Gastroesophageal sphincter (tissue), 4 donors: ENCODE data around the gene WTAP. TPM values are rescaled to one million over a fixed set of nuclear protein-coding genes. Genes with fewer than 3 reads are reported as not detected.

Source experiments
- ATAC-seq: fragments of 150-250 bp; one replicate; pipeline ENCODE4 v1.9.1; 2016; ENCODE audit warnings: mild to moderate bottlenecking, moderate library complexity
- H3K27ac ChIP-seq, 4 donors: fragments of 200-600 bp; sonication (generic) in 3 of 4; 1 replicate in 3 of 4; 2 replicates in 1 of 4; pipeline ENCODE4 v1.5.1; 2016 to 2019
- H3K27me3 ChIP-seq: fragments of 200-600 bp; sonication (generic); one replicate; pipeline ENCODE4 v1.5.1; 2019
- H3K36me3 ChIP-seq, 2 donors: fragments of 200-600 bp; sonication (generic); one replicate each; pipeline ENCODE4 v1.5.1; 2019; ENCODE audit warnings: control low read depth in 1 of 2
- H3K4me1 ChIP-seq, 3 donors: fragments of 200-600 bp; sonication (generic); 1 replicate in 2 of 3; 2 replicates in 1 of 3; pipeline ENCODE4 v1.5.1; 2016 to 2019; ENCODE audit warnings: control low read depth in 2 of 3
- H3K4me3 ChIP-seq, 2 donors: fragments of 200-600 bp; sonication (generic); one replicate each; pipeline ENCODE4 v1.5.1; 2019; ENCODE audit warnings: mild to moderate bottlenecking in 1 of 2, moderate library complexity in 1 of 2
- H3K9me3 ChIP-seq, 3 donors: fragments of 200-600 bp; sonication (generic); one replicate each; pipeline ENCODE4 v1.5.1; 2017 to 2019; ENCODE audit warnings: control low read depth in 2 of 3
- EP300 ChIP-seq: sonication (generic); formaldehyde crosslinking; IDR thresholded peaks from one replicate; pipeline ENCODE4 v1.6.1; 2017; ENCODE audit warnings: antibody characterized with exemption, mild to moderate bottlenecking
- POLR2A ChIP-seq, 2 donors: fragments of 450-650 bp; IDR thresholded peaks; one replicate each; pipeline ENCODE4 v1.6.1; 2017; ENCODE audit warnings: antibody characterized with exemption in 2 of 2, mild to moderate bottlenecking in 2 of 2, moderate library complexity in 1 of 2
- POLR2AphosphoS5 ChIP-seq: sonication (generic); formaldehyde crosslinking; IDR thresholded peaks from one replicate; pipeline ENCODE4 v1.6.1; 2017; ENCODE audit warnings: antibody characterized with exemption
- WGBS, 2 donors: methylation state at CpG; one replicate each; pipeline ENCODE4 v1.1.5; 2018; ENCODE audit warnings: low coverage in 1 of 2; 5-methylcytosine and 5-hydroxymethylcytosine counted together
- total RNA-seq, 4 donors: library from RNA; depleted of rRNA; stranded (reverse); fragments of >200 nt; gene quantifications; one replicate each; pipeline ENCODE4 v1.1.0, GENCODE V29; 2016
- TF ChIP-seq, protein P1 (sequence below), 4 experiments: fragments of 200-600 bp in 2 of 4; fragments of 450-650 bp in 2 of 4; sonication (generic) in 1 of 4; IDR thresholded peaks; one replicate each; pipeline ENCODE4 v1.5.1; 2017 to 2019; ENCODE audit warnings: antibody characterized with exemption in 4 of 4, mild to moderate bottlenecking in 2 of 4, moderate library complexity in 2 of 4

The WTAP gene
- total RNA-seq, 4 donors from 2014 or later = 52.1 to 123 (median 79.9) TPM

DNA sequence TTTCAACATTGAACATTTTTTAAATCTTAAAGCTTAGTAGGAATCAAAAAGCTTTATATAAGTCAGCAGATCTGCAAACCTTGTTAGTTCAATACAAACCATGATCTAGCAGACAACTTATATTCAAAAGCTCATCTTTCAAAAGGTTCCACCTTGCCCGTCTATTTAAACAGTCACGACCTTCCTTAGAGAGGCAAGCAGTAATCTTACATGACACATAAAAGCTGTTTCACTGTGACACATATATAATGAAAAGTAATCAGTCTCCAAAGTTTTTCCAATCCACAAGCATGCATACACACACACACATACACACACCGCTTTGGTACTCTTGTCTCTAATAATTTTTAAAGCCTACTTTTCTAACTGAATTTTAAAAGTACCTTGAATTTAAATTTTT lies 47.2 kb upstream of the WTAP start:
- WGBS, 2 donors = 37 to 44% methylated on average over 3 of the region's 3 CpGs
- TF ChIP-seq POLR2AphosphoS5 (no peak), POLR2A (IDR thresholded peaks at IDR 0.05) (no peak), EP300 (no peak)
- TF ChIP-seq, protein P1, sequence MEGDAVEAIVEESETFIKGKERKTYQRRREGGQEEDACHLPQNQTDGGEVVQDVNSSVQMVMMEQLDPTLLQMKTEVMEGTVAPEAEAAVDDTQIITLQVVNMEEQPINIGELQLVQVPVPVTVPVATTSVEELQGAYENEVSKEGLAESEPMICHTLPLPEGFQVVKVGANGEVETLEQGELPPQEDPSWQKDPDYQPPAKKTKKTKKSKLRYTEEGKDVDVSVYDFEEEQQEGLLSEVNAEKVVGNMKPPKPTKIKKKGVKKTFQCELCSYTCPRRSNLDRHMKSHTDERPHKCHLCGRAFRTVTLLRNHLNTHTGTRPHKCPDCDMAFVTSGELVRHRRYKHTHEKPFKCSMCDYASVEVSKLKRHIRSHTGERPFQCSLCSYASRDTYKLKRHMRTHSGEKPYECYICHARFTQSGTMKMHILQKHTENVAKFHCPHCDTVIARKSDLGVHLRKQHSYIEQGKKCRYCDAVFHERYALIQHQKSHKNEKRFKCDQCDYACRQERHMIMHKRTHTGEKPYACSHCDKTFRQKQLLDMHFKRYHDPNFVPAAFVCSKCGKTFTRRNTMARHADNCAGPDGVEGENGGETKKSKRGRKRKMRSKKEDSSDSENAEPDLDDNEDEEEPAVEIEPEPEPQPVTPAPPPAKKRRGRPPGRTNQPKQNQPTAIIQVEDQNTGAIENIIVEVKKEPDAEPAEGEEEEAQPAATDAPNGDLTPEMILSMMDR (IDR thresholded peaks at IDR 0.05) = no peak
- Histone ChIP-seq H3K27ac (peak overlapping the region in 3 of 4 donors; percentile 46 to 61 (median 59)), H3K4me3 (no peak overlapping the region), H3K36me3 (peaks cover 4 to 69% of the 10 kb centered on the region in 2 donors), H3K4me1 (peaks cover 0 to 68% (median 2%) of the 10 kb centered on the region in 3 donors), H3K9me3 (no peaks in the 10 kb centered on the region), H3K27me3 (no peaks in the 10 kb centered on the region)
- ATAC-seq = no peak

DNA sequence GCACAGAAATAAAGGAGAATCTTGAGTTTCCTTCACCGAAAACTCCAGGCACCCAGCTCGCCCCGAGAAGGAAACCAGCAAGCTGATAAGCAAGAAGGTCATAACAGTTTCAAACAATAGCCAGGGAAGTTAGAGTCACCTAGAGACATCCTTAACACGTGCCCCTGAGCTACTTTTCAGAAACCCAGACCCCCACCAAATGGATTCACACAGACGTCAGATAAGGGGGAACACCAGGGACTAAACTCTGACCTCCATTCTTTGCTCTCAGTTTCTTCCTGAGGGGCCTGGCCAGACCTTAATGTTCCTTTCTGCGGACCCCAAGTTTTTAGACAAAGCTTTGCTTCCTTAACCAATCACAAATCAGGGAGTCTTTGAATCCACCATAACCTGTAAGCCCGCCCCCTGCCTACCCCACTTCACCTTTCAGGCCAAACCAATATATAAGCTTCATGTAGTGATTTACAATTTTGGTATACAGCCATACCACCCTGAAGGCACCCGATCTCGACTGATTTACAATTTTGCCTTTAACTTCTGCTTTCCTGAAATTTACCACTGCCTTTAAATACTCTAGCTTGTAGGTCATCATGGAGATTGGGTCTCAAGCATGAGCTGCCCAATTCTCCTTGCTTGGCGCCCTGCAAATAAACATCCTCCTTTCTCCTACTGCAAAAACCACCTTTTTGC lies 46.0 kb upstream of the WTAP start:
- no peak for ATAC-seq
- Histone ChIP-seq H3K4me1 (peaks cover 0 to 79% (median 2%) of the 10 kb centered on the region in 3 donors), H3K4me3 (no peak overlapping the region), H3K36me3 (peaks cover 4 to 81% of the 10 kb centered on the region in 2 donors), H3K27ac (peak overlapping the region in 2 of 4 donors; percentile 8 to 37), H3K27me3 (no peaks in the 10 kb centered on the region), H3K9me3 (no peaks in the 10 kb centered on the region)
- WGBS, 2 donors = 86 to 89% methylated on average over 9 to 10 of the region's 10 CpGs
- TF ChIP-seq, protein P1 (IDR thresholded peaks at IDR 0.05) = no peak
- TF ChIP-seq POLR2AphosphoS5 = peak; percentile 23

DNA sequence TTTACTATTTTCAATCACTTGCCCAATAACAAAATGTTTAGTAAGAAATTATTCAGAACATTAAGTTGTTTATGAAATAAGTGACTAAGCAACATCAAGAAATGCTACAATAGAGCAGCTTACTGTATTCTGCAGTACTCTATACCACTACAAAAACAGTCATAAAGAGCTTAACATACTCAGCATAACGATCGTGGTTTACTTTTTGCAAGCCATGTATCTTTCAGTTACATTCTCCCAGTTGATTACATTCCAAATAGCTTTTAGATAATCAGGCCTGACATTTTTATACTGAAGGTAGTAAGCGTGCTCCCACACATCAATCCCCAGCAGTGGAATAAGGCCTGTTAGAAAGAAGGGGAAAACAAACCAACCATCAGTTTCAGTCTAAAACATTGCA lies 45.0 kb upstream of the WTAP start:
- Histone ChIP-seq H3K4me1 (peaks cover 0 to 82% (median 2%) of the 10 kb centered on the region in 3 donors), H3K4me3 (no peak overlapping the region), H3K36me3 (peaks cover 4 to 90% of the 10 kb centered on the region in 2 donors), H3K27me3 (no peaks in the 10 kb centered on the region), H3K9me3 (no peaks in the 10 kb centered on the region), H3K27ac (no peak overlapping the region)
- TF ChIP-seq, protein P1 (IDR thresholded peaks at IDR 0.05) = no peak
- TF ChIP-seq EP300 (no peak), POLR2A (IDR thresholded peaks at IDR 0.05) (no peak), POLR2AphosphoS5 (peak; percentile 10)
- no peak for ATAC-seq
- 46 to 60% methylated on average over 3 of the region's 3 CpGs for WGBS, 2 donors

DNA sequence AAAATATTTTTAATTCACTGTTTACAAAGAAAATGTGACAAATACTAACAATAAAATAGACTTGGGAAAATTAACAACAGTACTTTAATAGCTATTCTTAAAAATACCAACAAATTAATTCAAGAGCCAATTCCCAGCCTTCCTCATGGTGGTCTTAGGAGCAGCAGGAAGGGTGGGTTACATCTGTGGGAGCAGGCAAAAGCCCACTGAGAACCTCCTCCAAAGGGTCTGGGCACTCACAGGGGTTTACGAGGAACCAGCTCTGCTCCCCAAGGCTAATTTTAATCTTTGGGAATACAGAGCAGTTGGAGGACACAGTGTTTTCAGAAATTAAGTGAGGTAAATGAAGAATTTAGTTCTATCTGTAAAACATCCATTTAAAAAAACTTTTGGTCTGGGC lies 44.5 kb upstream of the WTAP start:
- Histone ChIP-seq H3K27ac (no peak overlapping the region), H3K36me3 (peaks cover under 1 to 90% of the 10 kb centered on the region in 2 donors), H3K9me3 (no peaks in the 10 kb centered on the region), H3K4me3 (no peak overlapping the region), H3K27me3 (no peaks in the 10 kb centered on the region), H3K4me1 (peaks cover 0 to 87% (median 2%) of the 10 kb centered on the region in 3 donors)
- 100% methylated on average over 1 of the region's 1 CpG; no CpG with 5 or more reads in 1 of the 2 donors for WGBS, 2 donors
- TF ChIP-seq, protein P1 (IDR thresholded peaks at IDR 0.05) = no peak
- TF ChIP-seq EP300 = no peak
- no peak for TF ChIP-seq POLR2A (IDR thresholded peaks at IDR 0.05)
- no peak for TF ChIP-seq POLR2AphosphoS5
- ATAC-seq = no peak

DNA sequence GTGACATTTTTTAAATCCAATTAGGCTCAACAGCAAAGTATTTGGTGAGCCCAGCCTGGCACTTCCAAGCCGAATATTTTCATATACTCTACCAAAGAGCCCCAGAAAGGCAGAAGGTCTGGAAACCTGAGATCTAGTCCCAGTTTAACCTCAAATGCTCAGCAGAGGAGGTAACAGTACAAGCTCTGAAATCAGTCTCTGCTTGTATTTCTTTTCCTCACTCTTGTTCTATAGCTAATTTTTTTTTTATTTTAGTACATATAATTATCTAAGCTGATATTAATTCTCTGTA lies 43.3 kb upstream of the WTAP start:
- Histone ChIP-seq H3K4me1 (peaks cover 2 to 96% (median 3%) of the 10 kb centered on the region in 3 donors), H3K9me3 (no peaks in the 10 kb centered on the region), H3K36me3 (peaks cover 0 to 90% of the 10 kb centered on the region in 2 donors), H3K27ac (no peak overlapping the region), H3K27me3 (no peaks in the 10 kb centered on the region), H3K4me3 (no peak overlapping the region)
- ATAC-seq = no peak
- no peak for TF ChIP-seq POLR2AphosphoS5
- no peak for TF ChIP-seq EP300
- TF ChIP-seq, protein P1 (IDR thresholded peaks at IDR 0.05) = no peak
- WGBS, 2 donors = 60 to 83% methylated on average over 1 of the region's 1 CpG
